Measurements from ENCODE around the gene ANKMY1.

Gene ANKMY1

DNA sequence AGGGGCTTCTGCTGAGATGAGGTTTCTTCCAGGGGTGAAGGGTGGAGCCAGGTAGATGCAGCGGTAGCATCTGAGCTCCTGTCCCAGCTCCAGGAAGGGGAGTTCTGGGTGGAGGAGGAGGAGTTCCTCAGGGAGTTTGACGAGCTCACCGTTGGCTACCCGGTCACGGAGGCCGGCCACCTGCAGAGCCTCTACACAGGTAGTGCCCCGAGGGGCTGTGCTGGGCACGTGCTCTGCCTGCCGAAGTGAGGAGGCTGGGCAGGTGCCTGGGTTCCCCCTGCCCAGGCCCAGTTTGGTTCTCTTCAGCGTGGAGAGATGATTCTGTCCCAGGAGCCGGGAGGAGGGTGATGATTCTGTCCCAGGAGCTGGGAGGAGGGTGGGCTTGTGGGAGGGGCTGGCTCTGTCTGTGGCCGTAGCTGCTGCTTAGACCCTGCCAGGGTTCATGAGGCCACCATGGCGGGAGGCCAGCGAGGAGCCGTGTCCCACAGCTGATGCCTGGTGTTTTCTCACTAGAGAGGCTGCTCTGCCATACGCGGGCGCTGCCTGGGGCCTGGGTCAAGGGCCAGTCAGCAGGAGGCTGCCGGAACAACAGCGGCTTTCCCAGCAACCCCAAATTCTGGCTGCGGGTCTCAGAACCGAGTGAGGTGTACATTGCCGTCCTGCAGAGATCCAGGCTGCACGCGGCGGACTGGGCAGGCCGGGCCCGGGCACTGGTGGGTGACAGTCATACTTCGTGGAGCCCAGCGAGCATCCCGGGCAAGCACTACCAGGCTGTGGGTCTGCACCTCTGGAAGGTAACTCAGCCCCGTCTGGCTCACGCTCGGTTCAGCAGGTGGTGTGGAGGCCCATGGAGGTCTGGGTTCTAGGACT lies 37.0 kb upstream of the ANKMY1 start:
- DNase-seq = no peak

DNA sequence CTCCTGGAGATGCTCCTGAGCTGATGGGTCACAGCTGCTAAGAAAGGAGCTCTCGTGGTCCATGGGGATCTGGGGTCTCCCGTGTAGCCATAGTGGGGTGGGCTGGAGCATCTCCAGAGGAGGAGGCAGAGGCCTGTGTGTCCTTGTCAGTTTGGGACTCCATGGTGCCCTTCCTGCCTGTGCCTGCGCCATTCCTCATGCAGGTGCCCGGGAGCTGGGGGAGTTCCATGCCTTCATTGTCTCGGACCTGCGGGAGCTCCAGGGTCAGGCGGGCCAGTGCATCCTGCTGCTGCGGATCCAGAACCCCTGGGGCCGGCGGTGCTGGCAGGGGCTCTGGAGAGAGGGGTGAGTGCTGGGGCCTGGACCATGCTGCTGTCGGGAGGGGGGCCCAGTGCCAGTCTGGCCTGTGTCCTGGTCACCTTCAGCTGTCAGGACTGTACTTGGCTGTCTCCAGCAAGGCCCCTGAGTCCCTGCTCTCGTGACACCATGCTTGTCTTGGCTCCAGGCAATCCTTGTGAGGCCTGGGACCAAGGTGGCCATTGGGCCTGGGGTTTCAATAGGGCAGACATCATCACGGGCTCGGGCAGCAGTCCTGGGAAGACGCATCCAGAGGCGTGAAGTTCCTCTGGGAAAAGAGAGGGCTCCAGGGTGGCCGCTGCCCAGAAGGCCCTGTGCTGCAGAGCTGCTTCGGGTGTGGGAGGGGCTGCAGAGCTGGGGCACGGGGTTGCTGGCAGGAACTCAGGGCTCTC lies 36.1 kb upstream of the ANKMY1 start:
- no peak for DNase-seq

DNA sequence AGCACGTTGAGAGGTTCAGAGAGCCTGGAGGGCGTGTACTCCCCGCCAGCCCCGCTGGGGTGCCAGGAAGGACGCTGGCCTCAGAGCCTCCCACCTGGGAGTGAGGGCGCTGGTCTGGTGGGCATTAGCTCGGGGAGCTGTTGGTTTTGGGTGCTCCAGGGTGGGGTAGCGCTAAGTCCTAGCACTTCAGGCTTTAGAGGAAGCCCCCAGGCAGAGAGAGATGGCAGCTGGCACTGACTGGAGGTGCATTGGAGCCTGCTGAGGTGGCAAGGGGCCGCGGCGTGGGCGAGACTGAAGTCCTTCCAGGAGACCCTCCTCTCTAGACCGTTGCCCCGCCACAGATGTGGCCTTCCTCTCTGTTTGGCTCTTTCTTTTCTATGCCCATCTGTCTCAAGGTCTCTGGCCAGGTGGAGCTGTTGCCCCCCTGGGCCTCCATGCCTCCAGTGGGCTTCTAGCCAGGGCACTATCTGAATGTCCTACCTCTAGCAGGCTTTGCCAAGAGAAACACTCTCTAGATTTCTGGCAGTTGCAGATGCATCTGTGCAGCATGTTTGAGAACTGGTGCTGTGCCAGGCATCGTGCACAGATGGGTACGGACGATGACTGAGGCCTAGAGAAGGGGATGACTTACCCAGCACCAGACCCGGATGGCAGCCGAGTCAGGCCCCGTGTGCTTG lies 35.4 kb upstream of the ANKMY1 start:
- no peak for DNase-seq

DNA sequence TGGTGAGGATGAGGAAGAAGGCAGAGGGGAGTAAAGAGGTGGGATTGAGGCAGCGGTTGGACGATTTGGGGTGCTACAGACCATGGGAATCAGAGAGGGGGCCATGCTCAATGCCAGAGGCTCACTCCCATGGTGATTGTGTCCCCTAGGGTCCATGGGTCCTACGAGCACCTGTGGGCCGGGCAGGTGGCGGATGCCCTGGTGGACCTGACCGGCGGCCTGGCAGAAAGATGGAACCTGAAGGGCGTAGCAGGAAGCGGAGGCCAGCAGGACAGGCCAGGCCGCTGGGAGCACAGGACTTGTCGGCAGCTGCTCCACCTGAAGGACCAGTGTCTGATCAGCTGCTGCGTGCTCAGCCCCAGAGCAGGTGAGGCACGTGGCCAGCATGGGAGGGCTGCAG lies 34.0 kb upstream of the ANKMY1 start:
- no peak for DNase-seq

DNA sequence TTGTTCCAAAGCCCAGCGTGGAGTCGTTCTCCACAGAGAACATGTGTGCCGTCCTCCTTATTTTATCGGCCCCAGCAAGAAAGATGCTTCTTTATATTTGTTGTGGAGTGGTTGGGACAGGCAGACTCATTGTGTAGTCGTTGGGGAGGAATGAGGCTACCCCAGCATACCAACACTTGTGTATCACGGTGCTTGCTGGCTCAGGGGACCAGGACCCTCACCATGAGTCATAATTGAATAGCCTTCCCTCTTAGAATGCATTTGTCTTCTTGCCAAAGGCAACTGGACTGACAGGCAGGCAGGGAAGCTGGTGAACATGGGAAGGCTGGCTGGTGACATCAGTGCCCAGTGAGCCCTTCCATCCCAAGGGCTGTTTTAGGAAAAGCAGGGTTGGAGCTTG lies 33.4 kb upstream of the ANKMY1 start:
- DNase-seq = no peak

DNA sequence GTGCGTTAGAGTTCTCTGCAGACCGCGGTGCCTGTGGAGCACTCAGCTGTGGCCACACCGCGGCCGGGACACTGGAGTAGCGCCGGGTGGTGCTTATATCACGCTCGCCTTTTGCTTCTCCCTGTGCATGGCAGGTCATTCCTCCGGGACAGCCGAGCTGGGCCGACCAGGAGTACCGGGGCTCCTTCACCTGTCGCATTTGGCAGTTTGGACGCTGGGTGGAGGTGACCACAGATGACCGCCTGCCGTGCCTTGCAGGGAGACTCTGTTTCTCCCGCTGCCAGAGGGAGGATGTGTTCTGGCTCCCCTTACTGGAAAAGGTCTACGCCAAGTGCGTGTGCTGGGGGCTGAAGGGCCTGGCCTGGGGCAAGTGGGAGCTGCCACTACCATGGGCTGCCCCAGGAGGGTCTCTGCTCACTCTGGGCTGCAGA lies 32.9 kb upstream of the ANKMY1 start:
- DNase-seq = no peak

DNA sequence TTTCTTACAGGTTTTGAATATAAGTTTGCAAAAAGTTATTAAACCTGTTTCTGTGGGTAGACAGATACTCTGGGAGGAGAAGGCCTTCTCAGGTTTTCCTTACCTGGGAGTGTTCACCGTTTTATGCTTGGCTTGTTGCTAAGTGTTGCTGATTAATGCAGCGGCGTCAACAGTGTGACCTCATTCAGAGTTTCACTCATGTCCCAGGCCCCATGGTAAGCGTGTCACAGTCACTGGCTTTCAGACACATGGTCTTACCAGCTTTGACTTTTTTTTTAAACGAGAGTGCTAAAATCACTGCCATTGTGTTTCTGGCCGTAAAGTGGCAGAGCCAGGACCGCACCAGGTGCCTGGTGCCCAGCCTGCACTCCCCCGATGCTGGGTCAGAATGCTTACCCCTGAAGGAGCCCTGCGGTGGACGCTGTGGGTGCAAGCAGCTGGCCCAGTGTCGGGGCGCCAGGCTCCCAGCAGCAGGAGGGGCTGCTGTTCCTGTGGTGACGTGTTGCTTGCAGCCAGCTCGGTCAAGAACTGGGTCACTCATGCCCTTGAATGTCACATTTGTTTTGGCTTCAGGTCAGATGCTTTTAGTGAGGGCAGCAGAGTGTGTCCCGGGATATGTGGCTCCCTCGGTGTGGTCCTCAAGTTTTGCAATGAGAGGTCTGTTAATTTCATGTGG lies 32.2 kb upstream of the ANKMY1 start:
- DNase-seq = no peak

DNA sequence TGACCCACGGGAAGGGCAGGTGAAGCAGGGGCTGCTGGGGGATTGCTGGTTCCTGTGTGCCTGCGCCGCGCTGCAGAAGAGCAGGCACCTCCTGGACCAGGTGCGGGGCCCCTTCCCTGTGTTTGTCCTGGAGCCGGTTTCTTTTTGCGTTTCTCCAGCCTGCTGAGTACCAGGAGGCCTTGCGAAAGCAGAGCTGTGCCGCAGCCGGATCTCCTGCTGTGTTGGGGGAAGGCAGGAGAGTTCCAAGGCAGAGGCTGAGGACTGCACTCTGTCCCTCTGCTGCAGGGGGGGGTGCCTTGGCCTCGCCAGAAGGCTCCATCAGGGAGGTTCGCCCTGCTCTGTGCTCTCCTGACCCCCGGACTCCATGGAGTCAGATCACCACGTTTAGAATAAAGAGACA lies 31.6 kb upstream of the ANKMY1 start:
- DNase-seq = no peak

DNA sequence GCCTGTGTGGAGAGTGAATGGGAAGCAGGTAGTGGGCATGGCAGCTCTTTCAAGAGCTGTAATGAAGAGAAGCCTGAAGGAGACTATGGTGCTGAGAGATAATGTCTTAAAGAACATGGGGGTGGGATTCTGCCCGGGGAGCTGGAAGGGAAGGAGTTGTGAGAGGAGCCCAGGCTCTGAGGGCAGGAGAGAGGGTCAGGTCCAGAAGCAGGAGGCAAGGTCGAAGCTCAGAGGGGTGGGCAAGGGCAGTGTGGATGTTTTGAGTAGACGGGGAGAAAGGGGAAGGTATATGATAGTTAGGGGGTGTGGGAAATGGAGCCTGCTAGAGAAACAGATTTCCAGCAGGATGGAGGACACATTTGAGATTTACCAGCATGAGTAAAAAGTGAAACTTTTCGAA lies 30.9 kb upstream of the ANKMY1 start:
- no peak for DNase-seq

DNA sequence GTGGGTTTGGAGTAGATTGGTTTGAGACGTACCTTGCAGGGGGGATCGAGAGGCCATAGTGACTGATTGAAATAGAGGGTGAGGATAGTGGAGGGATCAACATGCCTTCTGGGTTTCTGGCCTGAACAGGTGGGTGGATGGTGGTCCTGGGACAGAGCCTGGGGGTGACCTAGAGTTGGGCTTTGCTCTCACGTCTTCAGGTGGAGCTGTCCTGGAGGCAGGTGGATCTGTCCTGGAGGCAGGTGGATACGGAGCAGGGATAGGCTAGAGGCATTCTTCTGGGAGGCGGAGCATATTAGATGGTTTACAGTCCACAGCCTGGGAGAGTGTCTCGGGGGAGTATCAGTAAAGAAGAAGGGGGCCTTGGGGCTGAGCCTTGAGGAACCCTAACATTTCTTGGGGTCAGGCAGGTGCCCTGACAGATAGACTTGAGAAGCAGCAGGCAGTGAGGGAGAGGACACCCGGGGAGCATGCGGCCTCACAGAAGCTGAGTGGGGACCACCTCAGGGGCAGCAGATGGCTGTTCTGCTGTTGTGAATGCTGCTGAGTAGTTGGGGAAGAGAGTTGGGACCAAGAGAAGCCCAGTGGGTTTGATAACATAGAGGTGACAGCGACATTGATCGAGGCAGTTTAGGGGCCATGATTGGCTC lies 30.3 kb upstream of the ANKMY1 start:
- DNase-seq = peak in 1 of 2 experiments; percentile 24

DNA sequence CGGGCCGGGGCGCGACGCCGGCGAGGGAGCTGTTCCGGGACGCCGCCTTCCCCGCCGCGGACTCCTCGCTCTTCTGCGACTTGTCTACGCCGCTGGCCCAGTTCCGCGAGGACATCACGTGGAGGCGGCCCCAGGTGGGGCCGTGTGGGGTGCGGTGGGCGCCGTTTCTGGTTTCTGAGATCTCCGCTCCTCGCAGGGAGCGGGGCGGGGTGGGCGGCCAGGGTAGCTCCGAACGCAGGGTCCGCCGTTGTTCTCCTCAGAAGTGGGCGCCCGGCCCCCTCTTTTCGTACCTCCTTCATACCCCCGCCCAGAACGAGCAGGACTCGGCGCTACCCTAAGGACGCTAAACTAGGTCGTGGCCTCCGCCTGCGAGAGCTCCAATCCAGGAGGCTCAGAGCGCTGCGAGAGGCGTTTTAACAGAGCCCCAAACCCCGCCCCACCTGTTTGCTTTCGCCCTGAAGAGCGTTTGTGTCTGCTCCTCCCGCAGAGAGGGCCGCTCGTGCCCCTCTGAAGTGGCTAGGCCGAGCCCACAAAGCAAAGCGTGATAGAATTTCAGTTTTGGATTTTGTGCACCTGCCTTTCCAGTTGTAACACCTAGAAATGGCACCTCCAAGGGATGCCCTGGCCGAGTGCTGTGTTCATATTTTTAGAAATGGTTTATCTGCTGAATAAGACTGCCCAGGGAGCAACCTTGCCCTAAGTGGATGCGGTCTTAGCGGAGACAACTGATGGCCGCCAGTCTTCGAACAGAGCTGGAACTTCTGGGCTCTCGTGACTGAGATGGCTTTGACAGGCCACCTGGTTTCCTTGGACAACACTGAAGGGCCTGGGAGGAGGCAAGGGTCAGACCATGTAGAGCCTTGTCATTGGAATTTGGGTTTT lies 29.4 kb upstream of the ANKMY1 start:
- peak in 1 of 2 experiments; percentile 73 for DNase-seq

DNA sequence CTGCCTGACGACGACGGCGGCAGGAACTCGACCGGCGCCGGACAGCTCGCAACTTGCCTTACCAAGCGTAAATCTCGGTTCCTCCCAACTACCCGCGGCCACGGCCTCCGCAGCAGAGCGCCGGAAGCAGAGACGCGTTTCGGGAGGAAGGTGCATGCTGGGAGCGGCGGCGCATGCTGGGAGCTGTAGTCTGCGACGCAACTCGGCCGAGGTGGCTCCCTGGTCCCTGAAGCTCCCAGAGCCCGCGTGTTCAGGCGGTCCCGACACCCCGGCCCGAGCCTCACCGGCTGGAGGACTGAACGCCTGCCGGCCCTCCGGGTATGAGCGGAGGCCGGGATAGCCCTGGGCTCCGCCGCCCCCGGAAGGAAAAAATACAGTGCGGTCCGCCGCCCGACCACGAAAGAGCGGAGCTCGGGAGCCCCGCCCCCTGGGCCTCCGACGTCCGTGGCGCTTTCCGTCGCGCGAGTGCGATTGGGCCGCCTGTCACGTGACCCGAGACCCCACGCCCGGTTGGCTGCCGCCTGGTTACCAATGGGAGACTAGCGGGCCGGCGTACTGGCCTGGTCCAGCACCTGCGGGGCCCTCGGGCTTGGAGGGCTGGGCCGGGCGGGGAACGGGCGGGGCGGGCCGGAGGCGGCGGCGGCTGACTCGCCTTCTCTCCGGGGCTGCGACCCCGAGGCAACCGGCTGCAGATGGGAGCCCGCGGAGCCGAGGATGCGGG lies 28.6 kb upstream of the ANKMY1 start, which contains the start of gene CAPN10:
Gene CAPN10 (plus strand): TSS at position 537 of the 721 bp plus-strand sequence. CDS start 178 bp downstream, at position 715.
- DNase-seq = peak; percentile 92 to 99

DNA sequence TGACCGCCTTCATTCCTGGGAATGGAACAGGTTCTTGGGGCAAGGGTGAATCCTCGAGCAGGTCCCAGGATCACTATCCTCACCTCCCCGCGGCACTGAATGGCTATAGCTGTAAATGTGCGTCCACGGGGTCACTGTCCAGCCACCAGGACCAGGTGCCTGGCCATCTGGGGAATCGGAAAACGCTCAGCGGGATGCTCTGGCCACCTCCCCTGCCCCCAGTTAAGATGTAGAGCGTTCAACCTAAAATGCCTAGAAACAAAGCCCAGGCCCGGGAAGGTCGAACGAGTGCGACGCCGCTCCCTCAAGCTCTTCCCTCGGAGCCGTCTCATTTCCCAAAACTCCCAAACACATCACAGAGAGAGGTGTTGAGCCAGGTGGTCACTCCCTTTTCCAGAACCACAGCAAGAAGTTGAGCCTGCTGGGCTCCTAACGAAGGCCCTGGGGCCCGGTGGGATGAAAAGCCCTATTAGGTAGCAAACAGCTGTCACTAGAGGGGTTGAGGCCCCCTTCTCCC lies 28.0 kb upstream of the ANKMY1 start:
- DNase-seq = no peak

DNA sequence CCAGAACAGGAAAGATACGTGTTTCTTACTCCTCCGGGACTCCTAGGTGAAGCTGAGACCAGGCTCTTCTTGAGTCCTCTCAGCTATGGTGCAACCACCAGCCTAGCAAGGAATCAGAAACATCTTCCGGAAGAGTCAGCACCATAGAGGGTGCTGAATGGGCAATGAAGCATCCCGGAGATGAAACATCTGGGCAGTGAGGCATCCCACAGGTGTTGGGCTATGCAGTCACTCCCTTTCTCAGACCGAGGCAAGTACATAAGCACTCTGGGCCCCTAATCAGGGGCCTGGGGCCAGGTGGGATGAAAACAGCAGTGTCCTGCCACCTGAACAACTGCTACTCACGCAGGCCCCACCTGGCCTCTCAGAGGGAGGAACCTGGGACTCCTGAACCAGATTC lies 27.3 kb upstream of the ANKMY1 start:
- no peak for DNase-seq

DNA sequence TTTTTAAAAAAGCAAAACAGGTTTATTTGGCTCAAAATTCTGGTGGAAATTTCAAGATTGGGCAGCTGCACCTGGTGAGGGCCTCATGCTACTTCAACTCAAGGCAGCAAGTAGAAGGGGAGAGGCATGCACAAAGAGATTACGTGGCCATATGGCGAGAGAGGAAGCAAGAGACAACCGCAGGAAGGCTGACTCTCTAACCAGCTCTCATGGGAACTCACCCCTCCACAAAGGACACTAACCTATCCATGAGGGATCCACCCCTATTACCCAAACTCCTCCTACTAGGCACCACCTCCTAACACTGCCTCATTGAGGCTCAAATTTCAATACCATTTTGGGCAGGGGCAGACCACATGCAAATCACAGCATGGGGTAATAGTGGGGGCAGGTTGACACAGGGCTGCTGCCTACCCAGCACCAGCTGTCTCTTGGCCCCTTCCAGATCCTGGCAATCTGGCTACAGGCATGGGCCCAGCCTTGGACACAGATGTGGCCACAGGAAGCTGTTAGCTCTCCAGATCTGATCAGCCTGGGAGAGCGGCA lies 26.8 kb upstream of the ANKMY1 start:
- DNase-seq = peak; percentile 78 to 82

DNA sequence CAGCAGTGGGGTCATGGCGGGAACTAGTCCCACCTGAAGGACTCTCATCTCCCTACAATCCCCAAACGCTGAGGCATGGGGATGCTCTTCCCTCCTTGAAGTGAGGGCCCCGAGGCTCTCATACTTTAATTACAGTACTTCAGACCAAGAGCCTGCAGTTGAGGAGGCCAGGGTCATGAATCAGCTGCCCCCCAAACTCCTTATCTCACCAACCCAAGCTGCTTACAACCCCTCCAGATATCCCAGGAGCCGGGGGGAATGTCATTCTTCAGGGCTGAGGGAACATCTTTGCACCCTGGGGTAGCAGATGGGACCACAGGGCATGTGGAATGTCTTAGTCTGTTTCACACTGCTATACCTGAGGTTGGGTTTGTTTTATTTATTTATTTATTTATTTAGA lies 26.0 kb upstream of the ANKMY1 start:
- no peak for DNase-seq

DNA sequence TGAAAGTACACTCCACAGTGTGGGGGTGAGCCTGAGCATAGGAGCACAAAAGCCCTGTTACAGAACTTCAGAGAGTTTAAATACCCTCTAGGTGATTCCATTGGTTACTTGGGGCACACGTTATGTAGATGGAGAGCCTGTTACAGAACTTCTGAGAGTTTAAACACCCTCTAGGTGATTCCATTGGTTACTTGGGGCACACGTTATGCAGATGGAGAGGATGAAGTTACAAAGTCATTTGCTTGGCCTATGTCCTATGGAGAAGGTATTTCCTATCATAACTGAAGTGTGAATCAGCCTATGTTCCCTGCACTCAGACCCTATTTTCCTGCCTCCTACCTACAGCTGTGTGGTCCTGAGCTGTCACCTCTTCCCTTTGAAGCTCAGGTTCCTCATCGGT lies 25.0 kb upstream of the ANKMY1 start:
- no peak for DNase-seq

DNA sequence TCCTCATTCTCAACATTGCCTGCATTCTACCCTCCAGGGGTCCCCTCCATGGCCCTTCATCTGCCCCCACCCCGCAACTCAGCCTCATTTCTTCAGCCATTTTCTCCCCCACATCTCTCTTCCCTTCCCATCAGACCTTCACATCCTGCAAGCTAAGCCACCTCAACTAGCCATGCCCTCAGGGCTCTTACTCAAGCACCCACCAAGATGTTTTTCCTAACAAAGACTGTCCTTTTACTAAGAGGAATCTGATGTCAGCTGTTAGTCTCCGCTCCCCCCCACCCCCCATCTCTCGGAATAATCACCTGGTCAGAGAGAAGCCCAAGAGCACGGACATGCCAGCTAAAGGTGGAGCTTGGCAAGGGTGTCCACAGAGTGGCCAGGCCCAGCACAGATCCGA lies 24.0 kb upstream of the ANKMY1 start:
- no peak for DNase-seq

DNA sequence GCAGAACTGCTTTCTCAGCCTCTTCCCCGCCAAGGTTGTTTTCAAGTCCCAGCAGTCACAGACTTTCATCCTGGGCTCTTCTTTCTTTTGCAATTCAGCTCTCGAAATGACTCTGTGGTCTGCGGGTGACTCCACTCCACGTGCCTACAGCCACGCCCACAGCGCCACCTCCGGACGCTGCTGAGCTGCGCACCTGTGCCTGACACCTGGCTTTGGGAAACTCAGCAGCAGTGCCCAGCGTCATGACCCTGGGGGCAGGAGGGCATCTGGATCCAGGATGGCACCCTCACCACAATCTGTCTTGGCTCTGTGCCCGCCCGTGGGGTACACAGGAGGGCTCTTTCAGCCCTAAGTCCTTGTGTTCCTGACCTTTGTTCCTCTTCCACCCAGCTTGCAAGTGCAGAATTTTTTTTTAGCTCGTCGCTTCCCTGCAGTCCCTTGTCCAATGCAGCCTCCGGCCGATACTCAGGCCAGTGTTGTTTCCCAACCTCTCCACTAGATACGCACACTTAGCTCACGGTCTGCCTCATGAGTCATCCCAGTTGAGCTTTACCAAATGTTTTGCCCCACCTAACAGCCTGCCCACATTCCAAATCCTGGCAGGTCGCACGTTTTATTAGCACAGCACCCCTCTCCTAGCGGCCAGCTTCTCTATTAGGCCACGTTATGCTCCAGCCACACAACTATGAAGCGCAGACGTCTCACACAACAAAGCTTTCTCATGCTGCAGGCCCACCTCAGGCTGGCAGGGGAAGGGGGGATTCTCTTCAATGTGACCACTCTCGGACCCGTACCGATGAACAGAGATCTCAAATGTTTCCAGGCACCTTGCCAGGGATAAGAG lies 22.2 kb upstream of the ANKMY1 start:
- DNase-seq = peak in 1 of 2 experiments; percentile 77
